Neuron (in vitro differentiated cells): Measurements from ENCODE around the gene MIB2.
"Not testable (repeated sequence)": the region's sequence is repeated elsewhere in the genome, so short reads cannot be mapped to it uniquely, and the experiment has no call there.

Experiments
- H2AFZ ChIP-seq: one replicate; pipeline ENCODE4 v1.6.1; 2013; ENCODE audit warnings: low read depth, mild to moderate bottlenecking, inconsistent platforms, low read length, moderate library complexity
- H3K27me3 ChIP-seq: one replicate; pipeline ENCODE4 v1.6.1; 2013; ENCODE audit warnings: low read length; ENCODE audit not compliant: insufficient read depth
- H3K36me3 ChIP-seq: one replicate; pipeline ENCODE4 v1.6.1; 2013; ENCODE audit warnings: low read length; ENCODE audit not compliant: insufficient read depth
- H3K4me1 ChIP-seq: one replicate; pipeline ENCODE4 v1.6.1; 2013; ENCODE audit warnings: low read length; ENCODE audit not compliant: insufficient read depth
- H3K4me3 ChIP-seq: 2 replicates; pipeline ENCODE4 v1.5.1; 2013; ENCODE audit warnings: mild to moderate bottlenecking, low read length, moderate library complexity
- H3K9me3 ChIP-seq: one replicate; pipeline ENCODE4 v1.6.1; 2013; ENCODE audit warnings: low read length

The MIB2 gene

DNA sequence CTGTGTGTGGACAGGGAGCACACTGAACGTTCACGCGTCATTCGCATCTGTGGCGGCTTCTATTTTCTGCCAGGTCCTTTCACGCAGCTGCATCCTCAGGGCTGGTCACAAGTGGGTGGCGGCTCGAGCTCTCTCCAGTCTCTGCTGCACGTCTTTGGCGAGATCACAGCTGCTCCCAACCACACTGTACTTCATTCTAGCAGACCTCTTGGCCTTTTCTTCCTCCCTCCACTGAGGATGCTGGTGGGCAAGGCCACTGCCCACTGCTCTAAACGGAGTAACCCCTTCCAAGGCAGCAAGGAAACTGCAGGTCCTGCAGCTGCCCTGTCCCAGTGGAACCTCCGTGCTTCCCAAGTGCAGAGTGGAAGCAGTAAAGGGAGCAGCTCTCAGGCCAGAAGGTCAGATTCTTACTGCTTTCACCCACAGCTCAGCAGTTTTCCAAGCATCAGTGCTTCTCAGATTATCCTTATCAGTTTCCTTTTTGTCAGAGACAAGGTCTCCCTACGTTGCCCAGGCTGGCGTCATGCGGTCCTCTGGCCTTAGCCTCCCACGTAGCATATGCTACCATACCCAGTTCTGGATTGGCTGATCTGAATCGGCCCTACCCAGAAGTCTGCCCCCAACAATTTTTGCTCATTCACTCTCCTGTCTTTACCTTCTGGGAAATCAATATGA lies 32.4 kb downstream of the MIB2 start:
- H3K9me3 ChIP-seq, H3K27me3 ChIP-seq, H2AFZ ChIP-seq, H3K4me3 ChIP-seq, H3K4me1 ChIP-seq: not testable (repeated sequence)
- H3K36me3 ChIP-seq, result peaks cover 46% of the 10 kb centered on the region

DNA sequence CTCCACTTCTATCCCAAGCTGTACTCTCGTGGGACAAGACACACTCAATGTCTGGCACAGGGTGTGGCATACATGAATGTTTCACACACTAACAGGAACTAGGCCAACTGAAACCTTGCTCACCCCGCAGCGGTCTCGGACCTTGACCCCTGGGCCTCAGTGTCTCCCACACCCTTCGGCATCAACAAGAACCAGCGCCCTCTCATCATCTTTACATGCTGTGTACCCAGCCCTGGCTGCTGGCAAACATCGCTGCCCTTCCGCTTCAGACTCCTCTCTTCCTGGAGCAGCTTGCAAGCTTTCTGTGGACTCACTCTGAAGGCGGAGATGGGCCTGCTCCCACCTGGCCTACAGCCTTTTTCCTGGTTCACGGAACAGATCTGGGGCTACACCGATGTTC lies 33.0 kb downstream of the MIB2 start:
- H3K4me1 ChIP-seq, H3K4me3 ChIP-seq, H2AFZ ChIP-seq, H3K9me3 ChIP-seq, H3K27me3 ChIP-seq: not testable (repeated sequence)
- H3K36me3 ChIP-seq, result peaks cover 49% of the 10 kb centered on the region

DNA sequence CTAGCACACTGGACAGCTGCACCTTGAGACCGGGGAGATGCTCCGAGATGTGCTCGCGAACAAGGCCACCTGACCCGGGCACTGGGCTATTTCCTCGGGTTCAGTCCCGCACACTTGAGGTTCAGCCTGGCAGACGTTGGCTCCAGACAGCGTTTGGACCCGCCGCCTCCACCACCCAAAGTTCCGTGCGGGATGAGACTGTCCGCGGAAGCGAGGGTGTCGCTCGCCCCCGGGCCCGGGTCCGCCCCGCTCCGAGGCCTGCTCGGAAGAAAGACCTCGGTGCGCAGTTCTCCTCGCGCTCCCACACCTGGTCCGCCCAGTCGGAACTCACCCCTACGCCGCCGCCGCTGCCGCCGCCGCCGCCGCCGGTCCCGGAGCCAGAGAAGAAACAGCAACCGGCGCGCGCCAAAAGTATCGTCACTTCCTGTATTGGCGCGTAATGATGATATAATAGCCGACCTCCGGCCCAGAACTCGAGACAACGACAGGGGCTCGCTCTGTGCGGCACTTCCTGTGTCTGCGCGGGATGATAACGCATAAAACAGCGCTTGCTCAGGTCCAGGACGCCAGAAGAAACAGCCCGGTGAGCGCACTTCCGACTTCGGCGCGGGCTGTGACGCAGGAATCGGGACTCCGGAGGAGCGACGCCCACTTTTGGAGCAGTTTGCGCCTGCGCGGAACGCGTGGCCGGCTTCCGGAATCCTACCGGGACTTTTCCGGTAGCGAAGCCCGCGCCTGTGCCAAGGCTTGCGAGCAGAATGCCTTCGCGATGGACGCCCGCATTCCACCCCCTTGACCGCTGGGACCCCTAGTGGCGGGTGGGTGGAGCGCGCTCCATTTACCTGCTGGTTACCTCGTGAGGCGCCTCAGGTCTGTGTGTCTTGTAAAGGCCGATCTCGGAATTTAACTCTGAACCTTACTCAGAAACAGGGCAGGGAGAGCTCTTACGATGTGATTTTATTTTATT lies 43.6 kb downstream of the MIB2 start, which contains the start of gene CDK11B:
TSS of gene CDK11B (minus strand) at position 422 of the 967 bp plus-strand sequence. CDS start 1,519 bp downstream, outside the sequence.
- Histone ChIP-seq H3K36me3 (peaks cover 24% of the 10 kb centered on the region), H3K4me3 (peak within 1 kb of the TSS; percentile 75), H2AFZ (peak within 1 kb of the TSS; percentile 13)
- not testable (repeated sequence) for H3K9me3 ChIP-seq, H3K27me3 ChIP-seq, H3K4me1 ChIP-seq

DNA sequence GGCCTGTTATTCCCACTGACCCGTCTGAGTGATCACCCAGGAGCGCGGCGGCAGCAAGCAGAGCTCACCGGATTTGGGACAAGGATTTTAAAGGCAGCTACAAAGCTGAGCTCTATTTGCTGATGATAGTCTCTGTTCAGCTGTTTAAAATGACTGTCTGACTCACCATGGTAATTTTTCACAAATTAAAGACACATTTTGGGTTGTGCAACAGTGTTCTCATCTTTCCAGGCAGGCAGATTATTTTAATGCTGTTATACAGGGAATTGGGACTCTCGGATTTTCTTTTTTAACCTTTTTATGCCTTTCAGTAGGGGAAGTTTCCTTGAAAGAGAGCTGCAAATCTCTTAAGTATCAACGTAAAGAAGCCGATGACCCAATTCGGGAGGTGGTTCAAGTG lies 47.1 kb downstream of the MIB2 start:
- H3K36me3 ChIP-seq, result peaks cover 22% of the 10 kb centered on the region
- H3K4me3 ChIP-seq, H2AFZ ChIP-seq, H3K27me3 ChIP-seq, H3K4me1 ChIP-seq, H3K9me3 ChIP-seq: not testable (repeated sequence)

DNA sequence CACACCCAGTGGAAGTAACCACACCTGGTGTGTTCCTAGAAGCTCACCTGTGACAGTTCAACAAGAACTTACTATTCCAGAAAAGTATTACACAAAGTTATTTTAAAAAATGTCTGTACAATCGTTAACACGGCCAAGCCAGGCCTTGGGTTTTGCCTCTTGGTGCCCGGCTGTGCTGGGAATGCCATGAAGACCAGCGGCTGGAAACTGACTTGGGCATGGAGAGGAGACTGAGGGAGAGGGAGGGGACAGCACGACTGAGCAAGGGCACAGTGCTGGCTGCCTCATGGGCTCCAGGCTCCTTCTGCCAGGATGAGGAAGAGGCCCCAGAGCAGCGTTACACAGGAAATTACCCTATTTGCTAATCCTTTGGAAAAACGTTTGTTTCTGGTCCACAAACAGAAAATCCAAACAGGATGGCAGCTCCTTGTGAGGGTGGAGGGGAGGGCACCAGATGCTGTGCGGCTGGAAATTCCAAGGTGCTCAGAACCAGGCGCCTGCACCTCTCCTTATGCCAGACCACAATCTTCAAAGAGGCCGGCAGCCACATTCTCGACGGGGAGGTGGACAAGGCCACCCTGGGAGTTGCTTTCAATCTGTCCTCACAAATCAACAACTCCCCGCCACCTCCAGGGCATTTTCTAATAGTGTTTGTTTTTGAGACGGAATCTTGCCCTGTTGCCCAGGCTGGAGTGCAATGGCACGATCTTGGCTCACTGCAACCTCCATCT lies 47.7 kb downstream of the MIB2 start:
- H3K4me3 ChIP-seq, H3K9me3 ChIP-seq, H2AFZ ChIP-seq, H3K27me3 ChIP-seq, H3K4me1 ChIP-seq: not testable (repeated sequence)
- peaks cover 24% of the 10 kb centered on the region for H3K36me3 ChIP-seq

DNA sequence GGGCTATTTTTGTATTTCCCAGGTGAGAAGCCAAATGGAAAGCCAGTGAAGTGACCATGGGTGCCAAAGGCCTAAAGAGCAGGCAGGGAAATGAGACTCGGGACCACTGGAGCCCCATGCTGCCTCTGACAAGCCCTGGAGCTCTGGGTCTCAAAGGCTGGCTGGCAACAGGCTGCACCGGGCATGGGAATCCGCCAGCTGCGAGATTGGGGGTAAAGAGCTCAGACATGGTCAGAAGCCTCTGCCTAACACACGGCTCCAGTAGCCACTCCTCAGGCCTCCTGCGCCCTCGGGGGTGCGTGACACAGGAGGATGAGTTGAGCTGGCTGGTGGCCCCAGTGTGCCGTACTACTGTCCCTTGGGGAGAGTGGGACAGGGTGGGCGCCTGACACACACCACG lies 49.0 kb downstream of the MIB2 start:
- not testable (repeated sequence) for H3K9me3 ChIP-seq, H2AFZ ChIP-seq, H3K27me3 ChIP-seq, H3K4me1 ChIP-seq, H3K4me3 ChIP-seq
- H3K36me3 ChIP-seq, result peaks cover 32% of the 10 kb centered on the region

DNA sequence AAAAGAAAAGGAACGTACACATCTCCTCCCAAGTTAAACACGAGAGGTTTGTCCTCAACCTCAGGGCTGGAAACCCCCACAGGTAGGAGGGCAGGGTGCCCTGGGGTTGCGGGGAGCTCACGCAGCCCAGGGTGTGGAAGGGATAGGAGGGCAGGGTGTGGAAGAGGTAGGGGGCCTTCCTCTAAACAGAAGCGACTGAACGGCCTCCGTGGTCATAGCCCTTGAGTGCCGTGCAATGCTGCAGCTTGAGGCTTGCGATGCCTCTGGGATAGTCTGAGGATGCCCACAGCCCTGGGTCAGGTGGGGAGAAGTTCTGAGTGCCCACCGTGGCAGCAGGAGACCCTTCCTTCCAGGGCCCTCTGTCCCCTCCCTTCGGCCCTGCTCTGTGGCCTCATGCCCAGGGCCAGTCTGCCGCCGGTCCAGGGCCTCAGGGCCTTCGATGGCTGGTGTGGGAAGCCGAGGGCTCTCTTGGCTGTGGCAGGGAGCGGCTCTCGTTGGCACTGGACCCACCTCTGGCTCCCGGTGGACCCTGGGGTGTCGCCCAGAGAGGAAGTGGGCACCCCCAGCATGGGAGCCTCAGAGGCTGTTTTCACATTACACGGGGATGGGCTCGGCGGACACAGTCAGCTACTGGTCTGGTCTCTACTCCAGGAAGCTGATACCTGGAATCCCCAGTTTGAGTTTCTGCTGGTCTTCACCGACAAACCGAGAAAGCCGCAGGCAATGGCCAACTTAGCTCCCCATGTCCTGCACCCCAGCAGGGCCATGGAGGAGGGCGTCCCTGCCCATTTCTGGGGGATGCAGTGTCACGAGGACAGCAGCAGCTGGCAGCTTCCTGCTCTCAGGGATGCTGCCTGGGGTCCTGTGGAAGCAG lies 49.9 kb downstream of the MIB2 start:
- Histone ChIP-seq H3K4me1 (no peaks in the 10 kb centered on the region), H3K9me3 (no peaks in the 10 kb centered on the region), H3K36me3 (peaks cover 39% of the 10 kb centered on the region), H3K27me3 (no peaks in the 10 kb centered on the region), H3K4me3 (no peak overlapping the region), H2AFZ (no peak overlapping the region)

DNA sequence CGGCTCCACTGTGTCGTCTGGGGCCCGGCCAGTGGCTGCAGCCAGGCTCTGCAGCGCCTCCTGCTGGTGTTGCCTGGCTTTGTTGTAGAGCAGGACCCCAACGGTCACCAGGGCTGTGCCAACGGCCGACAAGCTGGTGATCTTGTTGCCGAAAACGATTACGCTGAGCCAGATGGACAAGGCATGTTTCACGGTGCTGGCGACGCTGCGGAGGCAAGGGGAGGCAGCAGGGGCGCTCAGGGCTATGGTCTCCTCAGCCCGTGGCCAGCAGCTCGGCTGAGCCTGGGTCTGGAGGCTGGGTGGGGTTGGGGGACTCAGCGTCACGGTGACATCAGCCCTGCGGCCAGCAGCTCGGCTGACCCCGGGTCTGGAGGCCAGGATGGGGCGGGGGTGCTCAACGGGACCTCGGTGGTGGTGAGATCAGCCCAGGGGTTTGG lies 50.5 kb downstream of the MIB2 start:
- H3K27me3 ChIP-seq, result no peaks in the 10 kb centered on the region
- H3K4me3 ChIP-seq, result no peak overlapping the region
- no peaks in the 10 kb centered on the region for H3K4me1 ChIP-seq
- H3K36me3 ChIP-seq, result peaks cover 42% of the 10 kb centered on the region
- no peaks in the 10 kb centered on the region for H3K9me3 ChIP-seq
- no peak overlapping the region for H2AFZ ChIP-seq

DNA sequence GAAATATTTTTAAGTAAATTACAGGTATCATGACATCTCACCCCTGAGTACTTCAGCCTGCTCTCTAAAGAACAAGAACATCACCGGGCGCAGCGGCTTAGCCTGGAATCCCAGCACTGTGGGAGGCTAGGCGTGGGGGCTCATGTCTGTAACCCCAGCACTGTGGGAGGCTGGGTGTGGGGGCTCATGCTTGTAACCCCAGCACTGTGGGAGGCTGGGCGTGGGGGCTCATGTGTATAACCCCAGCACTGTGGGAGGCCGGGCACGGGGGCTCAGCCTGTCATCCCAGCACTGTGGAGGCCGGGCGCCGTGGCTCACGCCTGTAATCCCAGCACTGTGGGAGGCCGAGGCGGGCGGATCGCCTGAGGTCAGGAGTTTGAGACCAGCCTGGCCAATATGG lies 51.2 kb downstream of the MIB2 start:
- no peak overlapping the region for H3K4me3 ChIP-seq
- peaks cover 49% of the 10 kb centered on the region for H3K36me3 ChIP-seq
- no peaks in the 10 kb centered on the region for H3K4me1 ChIP-seq
- no peaks in the 10 kb centered on the region for H3K9me3 ChIP-seq
- no peak overlapping the region for H2AFZ ChIP-seq
- no peaks in the 10 kb centered on the region for H3K27me3 ChIP-seq

DNA sequence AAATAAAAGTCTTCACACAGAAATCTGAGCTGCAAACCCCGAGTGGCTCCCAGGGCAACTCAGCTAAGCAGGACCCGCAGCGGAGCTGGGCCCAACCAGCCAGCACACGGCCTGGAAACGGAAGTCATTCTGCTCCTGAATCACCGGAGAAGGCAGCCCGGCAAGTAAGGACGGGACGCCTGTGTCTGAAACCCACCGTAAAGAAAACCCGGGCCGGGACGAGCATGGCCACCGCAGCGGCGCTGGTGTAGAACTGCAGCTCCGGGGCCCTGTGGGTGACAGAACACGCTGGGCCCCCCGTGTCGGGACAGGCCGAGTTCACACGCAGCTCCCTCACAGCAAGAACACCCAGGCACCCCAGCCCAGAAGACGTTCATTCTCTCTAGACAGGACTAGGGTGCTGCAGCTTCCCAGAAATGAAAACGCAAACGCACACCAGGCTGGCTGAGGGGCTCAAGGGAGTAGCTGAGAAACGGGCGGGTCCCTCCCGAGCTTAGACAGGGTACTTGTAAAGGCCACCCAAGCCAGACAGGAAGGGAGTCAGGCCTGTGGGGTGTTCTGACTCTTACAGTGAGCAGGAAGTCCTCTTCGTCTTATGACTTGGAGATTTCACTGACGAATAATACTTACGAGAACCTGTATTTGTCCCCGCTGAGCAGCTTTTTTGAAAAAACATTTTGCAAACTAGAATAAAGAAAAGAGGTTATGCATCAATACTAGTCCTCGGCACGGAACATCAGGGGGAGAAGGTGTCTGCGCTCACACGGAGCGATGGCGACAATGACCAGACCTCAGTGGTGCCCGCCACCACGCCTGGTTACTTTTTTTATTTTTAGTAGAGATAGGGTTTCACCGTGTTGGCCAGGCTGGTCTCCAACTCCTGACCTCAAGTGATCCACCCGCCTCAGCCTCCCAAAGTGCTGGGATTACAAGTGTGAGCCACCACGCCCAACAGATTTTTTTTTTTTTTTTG lies 54.5 kb downstream of the MIB2 start:
- H3K36me3 ChIP-seq, result peaks cover 60% of the 10 kb centered on the region
- H3K4me3 ChIP-seq, result no peak overlapping the region
- no peaks in the 10 kb centered on the region for H3K4me1 ChIP-seq
- no peaks in the 10 kb centered on the region for H3K9me3 ChIP-seq
- no peaks in the 10 kb centered on the region for H3K27me3 ChIP-seq
- H2AFZ ChIP-seq, result no peak overlapping the region

DNA sequence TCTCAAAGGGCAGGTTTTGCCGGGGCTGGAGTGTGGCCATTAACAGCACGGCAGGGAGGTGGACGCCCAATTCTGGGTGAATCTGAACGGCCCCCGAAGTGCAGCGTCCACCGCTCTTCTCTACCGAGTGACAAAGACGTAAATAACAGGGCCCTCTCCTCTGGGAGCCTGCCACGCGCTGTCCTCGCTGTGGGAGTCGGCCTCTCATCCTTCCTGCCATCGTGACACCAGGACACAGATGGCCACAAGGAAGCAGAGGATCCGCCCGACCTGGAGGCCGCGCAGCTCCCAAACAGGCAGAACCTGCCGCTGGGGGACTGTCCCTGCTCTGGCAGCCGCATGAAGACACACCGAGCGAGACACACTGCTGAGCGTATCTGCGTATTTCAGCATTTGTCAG lies 55.6 kb downstream of the MIB2 start:
- Histone ChIP-seq H3K4me3 (no peak overlapping the region), H2AFZ (no peak overlapping the region), H3K36me3 (peaks cover 49% of the 10 kb centered on the region), H3K9me3 (no peaks in the 10 kb centered on the region), H3K4me1 (no peaks in the 10 kb centered on the region), H3K27me3 (no peaks in the 10 kb centered on the region)
